H1 (cell line): ENCODE results near the gene FAM193A. TPM values are rescaled to one million over a fixed set of nuclear protein-coding genes. Genes with fewer than 3 reads are reported as not detected.

Experiments
- CBX8 ChIP-seq: fragments of 300-800, 300-1000 bp; sonication (generic); IDR thresholded peaks from 2 replicates; pipeline ENCODE4 v1.7.1; 2016; ENCODE audit warnings: low read depth, low read length, borderline replicate concordance
- CHD2 ChIP-seq: IDR thresholded peaks from 2 replicates; pipeline ENCODE4 v1.6.1; 2012; ENCODE audit warnings: low read length, improper control_type of control experiment
- RFX5 ChIP-seq: IDR thresholded peaks from 2 replicates; pipeline ENCODE4 v1.6.1; 2011; ENCODE audit warnings: low read depth, low read length, improper control_type of control experiment, borderline replicate concordance
- TCF12 ChIP-seq: IDR thresholded peaks from 2 replicates; pipeline ENCODE4 v1.6.1; 2011; ENCODE audit warnings: low read depth, mild to moderate bottlenecking, low read length
- polyA plus RNA-seq, 7 experiments: library from polyadenylated mRNA; depleted of rRNA in 3 of 7; stranded (reverse) in 5 of 7; unstranded in 2 of 7; fragments of >200 nt in 5 of 7; fragments of 200-250 nt in 2 of 7; gene quantifications; 1 replicate in 5 of 7; 2 replicates in 1 of 7; 4 replicates in 1 of 7; pipeline versions ENCODE4 v1.2.1 to v1.2.3, GENCODE V29; 2011 to 2013; ENCODE audit warnings: missing spikeins in 2 of 7, mixed read lengths in 2 of 7
- total RNA-seq: library from RNA; stranded (reverse); fragmentation: NEBNext Ultra II Directional; extraction: Animal tissue kit (Norgen Biotek cat#: 25700); gene quantifications from 2 replicates; pipeline ENCODE4 v1.2.1, GENCODE V29; 2021
- TF ChIP-seq, protein P1 (sequence below): IDR thresholded peaks from 2 replicates; pipeline ENCODE4 v1.6.1; 2012; ENCODE audit warnings: inconsistent platforms

Gene FAM193A
- total and polyA plus RNA-seq, 2 of the 8 experiments (the other 6 are each of a cell fraction or from before 2014, with no cell fraction given), result 8.7 to 26.2 TPM

DNA sequence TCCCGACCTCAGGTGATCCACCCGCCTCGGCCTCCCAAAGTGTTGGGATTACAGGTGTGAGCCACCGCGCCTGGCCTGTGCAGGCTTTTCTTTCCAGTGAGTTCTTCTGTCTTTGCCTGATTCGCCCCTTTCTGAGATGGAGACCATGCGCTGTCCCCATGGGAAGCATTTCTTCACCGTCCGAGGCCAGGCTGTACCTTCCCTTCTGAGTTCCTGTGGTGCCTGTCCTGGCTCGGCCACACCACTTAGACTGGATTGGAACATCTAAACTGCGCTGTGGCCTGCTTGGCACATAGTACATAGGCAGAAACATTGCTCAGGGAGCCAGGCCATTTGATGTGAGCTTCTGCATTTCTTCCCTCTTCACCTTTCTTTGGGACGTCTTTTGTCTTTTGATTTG is 23.7 kb downstream of the FAM193A start (continued):
- TF ChIP-seq RFX5 (no peak), TCF12 (no peak), CHD2 (no peak), CBX8 (no peak)
- TF ChIP-seq, protein P1, sequence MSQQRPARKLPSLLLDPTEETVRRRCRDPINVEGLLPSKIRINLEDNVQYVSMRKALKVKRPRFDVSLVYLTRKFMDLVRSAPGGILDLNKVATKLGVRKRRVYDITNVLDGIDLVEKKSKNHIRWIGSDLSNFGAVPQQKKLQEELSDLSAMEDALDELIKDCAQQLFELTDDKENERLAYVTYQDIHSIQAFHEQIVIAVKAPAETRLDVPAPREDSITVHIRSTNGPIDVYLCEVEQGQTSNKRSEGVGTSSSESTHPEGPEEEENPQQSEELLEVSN, result no peak
